Activated T-cell treated with anti-CD3 and anti-CD28 coated beads for 1 hour (primary cell): Measurements from ENCODE around the gene MCC.

Experiments
- DNase-seq: peaks from one replicate; pipeline ENCODE4 v3.0.0-alpha.2; 2020; ENCODE audit warnings: low read depth

The MCC gene

GRCh38 chr5:113221294-113222176 lies 266.7 kb downstream of the MCC start:
- DNase-seq, result no peak

DNA sequence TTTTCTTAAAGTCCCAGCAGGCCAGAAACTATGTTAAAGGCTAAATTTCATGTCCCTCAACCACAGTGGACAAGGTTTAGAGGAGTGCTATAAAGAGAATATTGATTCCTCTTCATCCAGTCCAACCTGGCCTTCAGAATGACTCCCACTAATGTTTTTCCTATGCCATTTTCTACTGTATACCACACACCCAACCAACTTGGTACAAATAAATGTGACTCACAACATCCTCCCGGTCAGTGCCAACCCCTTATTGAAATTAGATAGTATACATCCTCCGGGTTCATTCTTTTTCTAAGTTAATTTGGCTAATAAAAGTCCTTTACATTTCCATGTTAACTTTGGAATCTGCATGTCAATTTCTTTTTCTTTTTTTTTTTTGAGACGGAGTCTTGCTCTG lies 268.6 kb downstream of the MCC start:
- no peak for DNase-seq

GRCh38 chr5:113218906-113219517 lies 269.2 kb downstream of the MCC start:
- no peak for DNase-seq

- no peak for DNase-seq
These were observed 270.1 kb downstream of the MCC start for GRCh38 chr5:113218200-113218599.

DNA sequence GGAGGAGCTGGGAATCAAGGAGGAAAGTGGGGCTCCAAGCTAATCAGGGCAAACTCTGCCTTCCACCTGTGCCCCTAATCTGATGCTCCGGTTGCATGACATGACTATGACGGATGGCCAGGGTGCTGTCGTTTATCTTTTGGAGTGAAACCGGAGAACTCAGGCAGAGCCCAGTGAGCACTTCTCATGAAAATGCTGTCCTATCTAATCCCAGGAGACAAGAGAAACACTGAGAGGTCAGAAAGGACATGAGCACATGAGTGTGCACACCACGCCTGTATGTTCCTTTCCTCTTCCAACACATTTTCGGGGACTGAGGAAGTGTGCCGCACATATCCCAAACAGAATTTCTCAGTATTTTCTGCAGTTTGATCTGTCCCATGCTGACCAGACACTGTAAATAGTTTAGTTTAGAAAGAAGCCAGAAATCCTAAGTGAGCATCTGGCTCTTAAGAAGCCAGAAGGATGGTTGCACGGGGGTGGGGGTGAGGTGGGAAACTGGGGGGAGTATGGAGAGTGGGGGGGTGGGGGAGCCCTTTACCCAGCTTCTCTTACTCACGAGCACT lies 270.6 kb downstream of the MCC start:
- no peak for DNase-seq

- DNase-seq, result no peak
These were observed 271.7 kb downstream of the MCC start for GRCh38 chr5:113216545-113216944.

- DNase-seq, result no peak
These were observed 272.7 kb downstream of the MCC start for GRCh38 chr5:113215401-113216060.

GRCh38 chr5:113214606-113215323 lies 273.5 kb downstream of the MCC start:
- no peak for DNase-seq

- no peak for DNase-seq
These were observed 274.5 kb downstream of the MCC start for GRCh38 chr5:113213551-113214425.

GRCh38 chr5:113212244-113212920 lies 275.9 kb downstream of the MCC start:
- no peak for DNase-seq

DNA sequence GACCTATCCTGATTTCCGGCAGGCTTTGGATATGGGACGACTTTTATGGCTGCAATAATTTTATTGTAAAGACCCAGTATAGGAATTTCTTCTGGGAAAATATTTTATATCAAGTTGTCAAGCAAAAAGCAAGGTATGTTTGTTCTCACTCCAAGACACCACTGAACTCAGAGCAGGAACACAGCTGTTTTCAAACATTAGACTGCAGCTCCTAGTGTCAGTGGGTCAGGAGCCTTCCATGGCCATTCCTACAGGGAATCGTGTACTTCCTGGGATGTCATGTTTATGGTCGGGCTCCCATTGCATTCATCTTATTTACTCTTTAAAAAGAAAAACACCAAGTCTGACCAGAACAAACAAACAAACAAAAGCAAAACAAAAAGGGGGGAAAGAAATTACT lies 278.8 kb downstream of the MCC start:
- DNase-seq, result no peak

DNA sequence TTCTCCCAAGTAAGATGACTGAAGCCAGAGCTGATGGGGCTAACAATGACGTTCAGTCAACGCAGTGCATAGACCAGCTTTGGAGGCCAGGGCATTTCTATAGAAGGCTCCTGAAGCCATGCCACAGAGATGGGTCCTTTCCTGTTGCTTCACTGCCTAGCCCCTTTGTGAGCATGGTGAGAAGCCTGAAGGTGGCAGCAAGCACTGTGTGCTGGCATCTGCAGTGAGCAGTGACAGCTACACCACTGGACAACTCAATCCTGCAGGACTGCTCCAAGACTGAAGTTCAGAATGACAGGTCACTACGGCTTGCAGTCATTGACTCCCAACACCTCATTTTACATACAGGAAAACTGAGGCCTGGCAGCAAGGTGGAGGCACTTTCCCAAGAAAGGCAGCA lies 282.4 kb downstream of the MCC start:
- DNase-seq, result no peak

GRCh38 chr5:113205323-113205722 lies 282.9 kb downstream of the MCC start:
- no peak for DNase-seq

GRCh38 chr5:113204525-113205161 lies 283.6 kb downstream of the MCC start:
- DNase-seq, result no peak

DNA sequence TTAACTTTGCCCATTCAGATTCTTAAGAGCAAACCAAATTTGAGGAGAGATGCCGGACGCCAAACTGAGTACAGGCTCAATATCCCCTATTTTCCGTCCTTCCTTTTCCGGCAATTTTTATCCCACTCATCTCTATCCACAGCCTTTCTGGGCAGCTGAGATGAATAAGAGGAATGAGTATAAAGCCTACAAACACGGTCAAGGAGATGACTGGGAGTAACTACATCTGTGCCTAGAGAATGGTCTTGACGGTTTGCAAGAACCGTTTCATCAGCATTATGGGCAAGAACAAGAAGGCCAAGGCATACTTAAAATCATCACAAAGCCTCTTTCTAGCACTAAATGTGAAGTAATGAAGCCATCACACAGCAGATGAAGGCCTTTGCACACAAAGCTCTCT lies 284.3 kb downstream of the MCC start:
- no peak for DNase-seq

- no peak for DNase-seq
These were observed 285.2 kb downstream of the MCC start for GRCh38 chr5:113202746-113203716.

- DNase-seq, result no peak
These were observed 286.0 kb downstream of the MCC start for GRCh38 chr5:113202287-113202686.

DNA sequence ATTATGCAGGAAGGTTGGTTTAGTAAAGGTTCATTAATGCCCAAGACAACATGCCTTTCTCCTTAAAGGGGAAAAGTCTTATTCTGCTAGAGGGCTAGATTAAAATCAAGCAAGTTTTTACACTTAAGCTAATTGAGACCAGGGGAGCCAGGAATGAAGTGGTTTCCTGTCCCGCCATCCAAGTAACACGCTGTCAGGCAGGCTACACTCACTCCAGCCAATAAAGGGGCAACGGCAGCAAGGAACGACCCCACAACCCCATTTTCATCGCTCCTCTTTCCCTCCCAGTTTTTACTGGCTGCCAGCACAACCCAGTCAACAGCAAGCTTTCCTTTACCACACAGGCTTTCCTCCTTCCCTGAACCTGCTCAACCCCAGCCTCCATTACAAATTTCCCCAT lies 286.5 kb downstream of the MCC start:
- no peak for DNase-seq
